Fibroblast of peridontal ligament (primary cell): ENCODE data around the gene SFTPB.
"Not testable (repeated sequence)": the region's sequence is repeated elsewhere in the genome, so short reads cannot be mapped to it uniquely, and the experiment has no call there.

Experiments
- DNase-seq: peaks from one replicate; pipeline ENCODE4 v3.0.0-alpha.2; 2010; ENCODE audit errors: extremely low read depth

The SFTPB gene

DNA sequence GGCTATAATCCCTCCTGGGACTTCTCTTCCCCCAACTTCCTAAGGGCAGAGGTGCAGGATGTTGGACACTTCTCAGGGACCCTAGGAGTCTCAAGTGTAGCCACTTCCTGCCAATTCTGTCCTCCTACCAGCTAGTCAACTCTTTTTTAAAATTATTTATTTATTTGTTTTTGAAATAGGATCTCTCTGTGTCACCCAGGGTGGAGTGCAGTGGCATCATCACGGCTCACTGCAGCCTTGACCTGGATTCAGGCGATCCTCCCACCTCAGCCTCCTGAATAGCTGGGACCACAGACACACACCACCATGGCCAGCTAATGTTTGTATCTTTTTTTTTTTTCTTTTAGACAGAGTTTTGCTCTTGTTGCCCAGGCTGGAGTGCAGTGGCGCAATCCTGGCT lies 11.5 kb downstream of the SFTPB start:
- DNase-seq: no peak

DNA sequence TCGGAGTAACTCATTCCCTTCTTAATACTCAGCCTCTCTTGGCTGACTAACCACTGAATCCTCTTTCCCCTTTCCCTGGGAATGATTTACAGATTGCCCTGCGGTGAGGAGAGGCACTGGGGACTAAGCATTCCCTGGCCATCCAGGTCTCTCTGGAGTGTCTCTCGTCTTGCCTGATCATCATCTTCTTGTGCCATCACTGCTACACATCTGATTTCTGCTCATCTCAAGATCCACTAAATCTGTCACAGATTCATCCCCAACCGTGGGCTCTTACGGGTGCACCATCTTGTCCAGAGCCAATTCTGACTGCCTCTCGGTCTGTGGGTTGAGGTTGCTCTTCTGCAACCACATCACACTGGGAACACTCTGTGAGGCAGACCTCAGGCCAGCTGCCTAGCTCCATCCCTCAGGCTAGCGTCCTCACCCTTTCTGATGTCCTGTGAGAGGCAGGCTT lies 12.0 kb downstream of the SFTPB start:
- peak; percentile 80 for DNase-seq

DNA sequence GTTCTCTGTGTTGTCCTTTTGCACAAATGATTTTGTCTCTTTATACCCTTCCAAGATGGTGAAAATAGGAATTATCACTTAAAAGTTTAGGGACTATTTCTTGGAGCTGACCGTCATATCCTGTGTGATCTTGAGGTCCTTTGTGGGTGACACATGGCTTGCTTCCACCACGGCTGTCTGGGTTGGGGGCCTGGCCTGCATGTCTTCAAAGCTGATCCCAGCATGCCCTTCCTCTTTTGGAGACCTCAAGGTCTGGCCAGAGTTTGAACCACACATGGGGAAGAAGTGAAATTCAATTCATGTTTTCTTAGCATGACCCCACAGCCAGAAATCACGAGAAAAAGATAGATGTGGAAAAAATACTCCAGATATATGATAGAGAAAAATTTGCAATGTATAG lies 14.0 kb downstream of the SFTPB start:
- DNase-seq: no peak

DNA sequence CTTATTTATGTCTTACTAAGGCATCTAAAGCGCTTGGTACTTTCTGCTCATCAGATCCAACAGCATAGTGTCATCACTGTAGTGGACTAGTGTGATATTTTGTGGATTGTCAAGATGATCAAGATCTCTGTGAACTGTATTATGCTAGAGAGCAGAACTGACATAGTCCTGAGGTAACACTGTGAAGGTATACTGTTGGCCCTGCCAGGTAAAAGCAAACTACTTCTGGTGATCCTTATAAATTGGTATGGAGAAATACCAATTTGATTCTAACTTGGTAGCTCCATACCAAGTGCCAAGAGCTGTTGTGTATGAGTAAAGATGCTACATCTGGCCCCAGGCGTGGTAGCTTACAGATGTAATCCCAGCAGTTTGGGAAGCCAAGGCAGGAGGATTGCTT lies 15.9 kb downstream of the SFTPB start:
- no peak for DNase-seq

DNA sequence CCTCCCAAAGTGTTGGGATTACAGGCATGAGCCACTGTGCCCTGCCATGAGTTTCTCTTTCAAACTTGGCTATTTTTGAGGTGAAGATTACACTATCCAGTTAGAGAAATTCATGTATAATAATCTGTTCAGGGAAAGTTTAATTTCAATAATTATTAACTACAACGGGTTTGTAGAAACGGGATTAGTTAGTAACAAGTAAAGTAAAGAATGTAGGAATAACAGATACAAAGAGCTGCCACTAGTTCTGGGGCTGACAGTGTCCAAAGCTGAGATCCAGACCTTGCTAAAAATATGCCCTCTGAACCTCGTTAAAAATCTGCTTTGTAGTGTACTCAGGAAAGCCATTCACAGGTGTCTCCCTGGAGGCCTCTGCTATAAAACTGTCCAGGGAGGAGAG lies 16.9 kb downstream of the SFTPB start:
- DNase-seq: no peak

DNA sequence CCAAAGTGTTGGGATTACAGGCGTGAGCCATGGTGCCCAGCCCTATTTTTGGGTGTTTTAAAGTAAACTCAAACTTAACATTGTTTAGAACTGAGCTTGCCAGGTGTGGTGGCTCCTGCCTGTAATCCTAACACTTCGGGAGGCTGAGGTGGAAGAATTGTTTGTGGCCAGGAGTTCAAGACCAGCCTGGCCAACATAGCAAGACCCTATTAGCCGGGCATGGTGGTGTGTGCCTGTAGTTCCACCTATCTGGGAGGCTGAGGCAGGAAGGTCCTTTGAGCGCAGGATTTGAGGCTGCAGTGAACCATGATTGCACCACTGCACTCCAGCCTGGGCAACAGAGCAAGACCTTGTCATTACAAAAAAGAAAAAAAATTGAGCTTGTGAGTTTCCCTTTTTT lies 17.5 kb downstream of the SFTPB start:
- DNase-seq: no peak

DNA sequence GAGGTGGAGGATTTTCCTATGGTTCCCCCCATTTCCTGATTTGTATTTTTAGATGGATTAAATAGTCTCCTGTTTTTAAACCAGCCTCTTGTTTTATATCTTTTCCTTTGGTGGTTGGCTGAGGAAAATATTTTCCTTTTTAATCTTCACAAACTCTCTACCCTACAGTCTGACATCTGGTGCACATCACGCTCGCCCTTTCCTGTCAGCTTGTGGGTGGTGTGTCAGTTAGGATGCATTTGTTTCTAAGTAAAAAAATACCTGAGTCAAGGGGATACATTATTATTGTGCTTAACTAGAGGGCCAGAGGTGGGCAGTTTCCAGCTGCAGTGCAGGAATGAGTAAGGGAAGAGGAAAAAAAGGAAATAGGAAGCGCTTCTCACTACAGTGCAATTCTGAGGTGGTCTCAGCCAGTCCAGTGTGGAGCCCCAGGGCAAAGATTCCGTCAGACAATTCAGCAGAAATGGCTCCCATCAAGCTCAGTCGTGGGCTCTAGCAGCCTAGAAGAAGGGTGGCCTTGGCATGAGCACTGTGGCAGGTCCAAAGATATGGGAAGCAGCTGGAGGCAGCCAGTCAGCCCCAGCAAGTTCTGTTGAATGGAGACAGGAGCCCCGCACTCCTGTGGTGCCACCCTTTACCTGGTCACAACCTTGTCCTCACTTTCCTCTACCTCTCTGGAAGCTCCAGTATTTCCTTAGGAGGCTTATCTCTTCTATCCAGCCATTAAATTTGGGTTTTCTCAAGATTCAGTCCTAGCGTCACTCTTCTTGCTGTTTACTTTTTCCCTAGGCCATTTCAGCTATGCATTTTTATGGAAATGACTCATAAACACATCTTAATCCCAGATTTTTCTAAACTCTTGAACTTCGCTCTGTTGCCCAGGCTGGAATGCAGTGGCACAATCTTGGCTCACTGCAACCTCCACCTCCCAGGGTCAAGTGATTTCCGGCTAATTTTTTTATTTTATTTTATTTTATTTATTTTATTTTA lies 18.5 kb downstream of the SFTPB start:
- peak; percentile 84 for DNase-seq

DNA sequence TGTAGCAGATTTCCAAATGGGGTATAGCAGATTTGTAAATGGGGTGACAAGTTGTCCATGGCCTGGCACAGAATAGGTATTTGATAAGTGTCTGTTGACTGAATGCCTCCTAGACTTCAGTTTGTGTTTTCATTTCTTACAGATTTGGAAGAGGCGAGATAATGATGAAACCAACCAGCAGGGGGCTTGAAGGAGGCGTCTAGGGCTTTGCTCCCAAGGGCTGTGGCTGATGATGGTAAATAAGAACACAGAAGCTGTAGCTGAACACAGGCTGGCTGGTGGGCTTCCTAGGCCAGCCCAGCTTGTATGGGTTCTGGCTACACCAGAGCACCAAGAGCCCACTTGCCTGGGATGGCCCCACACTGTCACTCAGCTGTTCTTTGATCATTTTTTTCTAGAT lies 19.4 kb downstream of the SFTPB start:
- DNase-seq: peak; percentile 73

DNA sequence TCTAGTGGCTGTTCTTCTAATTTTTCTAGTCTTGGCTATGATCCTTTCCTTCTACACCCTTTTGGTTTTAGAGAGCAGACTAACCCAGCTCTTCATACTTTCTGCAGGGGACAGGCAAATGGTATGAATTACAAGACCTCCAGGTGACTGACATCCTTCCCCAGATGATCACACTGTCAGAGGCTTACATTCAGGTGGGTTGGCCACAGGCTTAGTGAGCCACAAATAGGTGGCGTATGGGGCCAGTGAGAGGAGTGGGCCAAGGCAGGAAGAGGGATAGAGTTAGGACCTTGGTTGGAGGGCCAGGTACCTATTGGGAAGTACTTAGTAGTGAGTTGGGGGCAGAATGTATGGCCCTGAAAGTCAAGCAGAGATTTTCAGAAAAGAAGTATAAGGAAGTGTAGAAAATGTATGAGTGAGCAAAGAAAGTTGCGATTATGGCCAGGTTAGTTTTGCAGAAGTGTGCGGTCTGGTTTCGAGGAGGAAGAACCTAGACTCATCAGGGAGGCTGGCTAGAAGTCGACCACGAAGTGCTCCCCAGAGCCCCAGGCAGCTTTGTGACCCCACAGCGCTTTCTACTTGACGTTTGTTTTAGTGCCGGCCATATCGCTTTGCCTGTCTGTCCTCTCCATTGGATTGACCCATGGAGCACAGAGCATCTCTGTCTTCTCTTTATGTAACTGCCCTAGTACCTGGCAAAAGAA lies 20.0 kb downstream of the SFTPB start:
- DNase-seq: no peak

DNA sequence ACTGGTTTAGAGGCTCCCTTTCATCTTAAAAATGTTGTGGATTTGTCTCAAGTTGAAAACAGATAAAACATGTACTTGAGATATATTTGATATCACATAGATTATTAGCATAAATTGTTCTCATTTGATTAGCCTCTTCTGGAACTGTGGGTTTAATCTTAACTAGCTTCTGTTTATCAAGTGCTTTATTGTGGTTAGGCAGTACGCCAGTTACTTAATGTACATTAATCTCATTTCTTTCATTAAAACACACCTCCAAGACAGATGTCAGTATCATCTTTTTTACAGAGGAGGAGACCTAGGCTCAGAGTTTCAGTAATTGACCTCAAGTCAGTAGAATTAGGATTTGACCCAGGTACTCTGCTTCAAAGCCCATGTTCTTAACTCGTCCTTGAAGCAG lies 21.8 kb downstream of the SFTPB start:
- DNase-seq: no peak

DNA sequence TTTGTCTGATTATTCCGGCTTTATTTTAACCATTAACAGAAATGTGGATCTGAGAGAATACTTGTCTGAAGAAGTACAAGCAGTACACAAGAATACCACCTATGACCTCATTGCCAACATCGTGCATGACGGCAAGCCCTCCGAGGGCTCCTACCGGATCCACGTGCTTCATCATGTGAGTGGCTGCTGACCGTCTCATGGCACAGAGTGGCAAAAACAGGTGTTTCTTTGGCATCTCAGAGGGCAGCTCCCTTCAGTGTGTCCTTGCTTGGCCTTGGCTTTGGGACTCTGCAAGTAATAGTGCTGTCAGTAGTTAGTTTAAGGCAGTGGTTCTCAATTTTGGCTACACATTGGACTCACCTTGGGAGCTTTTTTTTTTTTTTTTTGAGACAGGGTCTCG lies 23.1 kb downstream of the SFTPB start:
- no peak for DNase-seq

DNA sequence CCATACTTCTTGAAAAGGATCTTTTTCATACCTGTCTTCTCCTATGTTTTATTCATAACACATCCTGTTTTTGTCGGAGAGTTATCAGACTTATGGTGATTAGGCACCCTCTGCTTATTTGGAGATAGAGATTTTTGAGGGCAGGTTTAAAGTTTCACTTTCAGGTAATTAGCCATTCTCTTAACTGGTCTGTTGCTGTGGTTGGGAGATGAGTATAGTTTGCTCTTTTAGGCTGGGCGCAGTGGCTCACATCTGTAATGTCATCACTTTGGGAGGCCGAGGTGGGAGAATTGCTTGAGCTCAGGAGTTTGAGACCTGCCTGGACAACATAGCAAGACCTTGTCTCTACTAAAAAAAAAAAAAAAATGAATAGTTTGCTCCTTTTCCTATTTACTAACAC lies 25.3 kb downstream of the SFTPB start:
- no peak for DNase-seq

DNA sequence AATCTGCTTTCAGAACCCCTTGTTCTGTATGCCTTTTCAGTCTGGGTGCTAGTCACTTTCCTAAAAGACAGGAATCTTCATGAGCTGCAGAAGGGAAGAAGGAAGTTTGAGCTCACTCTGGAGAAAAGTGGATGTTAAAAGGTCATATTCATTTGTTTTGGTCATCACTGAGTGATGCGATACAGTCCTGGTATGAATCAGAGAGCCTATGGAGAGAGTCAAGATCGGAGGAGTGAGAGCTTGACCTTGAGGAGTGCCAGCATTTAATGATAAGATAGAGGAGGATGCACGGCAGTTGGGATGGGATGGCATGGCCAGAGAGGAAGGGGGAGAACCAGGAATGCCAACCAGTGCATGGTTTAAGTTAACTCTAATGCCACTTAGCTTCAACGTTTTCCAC lies 32.4 kb downstream of the SFTPB start:
- DNase-seq: no peak

DNA sequence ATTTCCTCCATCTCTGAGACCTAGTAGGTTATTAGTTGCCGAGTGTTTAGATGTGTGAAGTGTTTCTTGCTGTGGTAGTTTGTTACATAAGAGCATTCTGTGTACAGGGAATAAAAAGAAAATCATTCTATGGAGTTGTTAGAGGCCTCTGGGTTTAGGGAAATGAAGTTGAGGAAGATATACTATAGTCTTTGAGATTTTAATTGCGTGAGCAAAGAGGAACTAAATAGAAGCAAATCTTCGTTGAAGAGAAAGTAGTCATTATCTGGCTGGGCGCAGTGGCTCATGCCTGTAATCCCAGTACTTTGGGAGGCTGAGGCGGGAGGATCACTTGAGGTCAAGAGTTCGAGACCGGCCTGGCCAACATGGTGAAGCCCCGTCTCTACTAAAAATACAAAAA lies 33.0 kb downstream of the SFTPB start:
- DNase-seq: no peak

DNA sequence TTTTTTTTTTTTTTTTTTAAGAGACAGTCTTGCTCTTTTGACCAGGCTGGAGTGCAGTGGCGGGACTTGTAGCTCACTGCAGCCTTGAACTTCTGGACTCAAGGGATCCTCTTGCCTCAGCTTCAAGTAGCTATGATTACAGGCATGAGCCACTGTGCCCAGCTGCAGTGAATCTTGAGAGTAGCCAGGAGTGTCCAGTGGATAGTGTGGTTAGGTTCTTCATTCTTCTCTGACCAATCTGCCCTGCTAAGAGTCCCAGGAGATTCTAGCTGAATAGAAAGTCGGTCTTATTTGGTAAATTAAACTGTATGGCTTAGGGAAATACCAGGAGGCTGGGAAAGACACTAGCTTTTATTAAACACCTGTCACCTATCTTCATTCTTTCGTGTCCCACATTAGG lies 36.7 kb downstream of the SFTPB start:
- DNase-seq: peak; percentile 59

DNA sequence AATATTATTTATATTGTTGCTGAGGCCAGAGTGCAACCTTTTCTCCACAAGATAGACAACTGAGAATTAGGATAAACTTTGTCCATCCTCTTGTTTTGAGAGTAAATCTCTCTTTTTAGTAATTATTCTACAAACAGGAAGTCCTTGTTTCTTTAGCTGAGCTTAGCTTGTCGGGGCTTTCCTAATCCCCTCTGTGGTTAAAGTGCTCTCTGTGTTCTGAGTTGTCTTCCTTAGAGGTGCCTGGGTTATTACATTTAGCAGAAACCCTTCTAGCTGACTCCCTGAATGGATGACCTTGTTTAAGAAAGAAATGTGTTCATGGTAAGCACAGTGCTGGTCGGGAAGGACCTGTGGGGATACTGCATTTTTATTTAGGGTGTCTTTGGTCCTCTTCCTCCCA lies 39.3 kb downstream of the SFTPB start:
- no peak for DNase-seq

DNA sequence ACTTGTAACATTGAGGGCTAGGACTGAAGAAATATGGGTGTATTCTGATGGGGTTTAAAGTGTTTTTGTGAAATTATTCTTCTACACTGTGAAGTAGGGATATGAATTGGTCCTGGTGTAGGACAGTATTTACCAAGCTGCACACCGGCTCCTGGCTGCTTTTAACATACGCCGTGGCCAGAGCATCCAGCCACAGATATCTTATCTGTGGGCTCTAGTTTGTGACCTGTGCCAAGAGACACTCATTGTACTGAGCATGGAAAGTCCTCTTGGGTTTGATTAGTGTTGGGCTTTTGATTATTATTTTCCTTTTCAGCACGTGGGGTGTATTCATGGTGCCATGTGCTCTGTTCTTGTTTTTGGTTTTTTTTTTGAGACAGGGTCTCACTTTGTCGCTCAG lies 44.0 kb downstream of the SFTPB start:
- no peak for DNase-seq

DNA sequence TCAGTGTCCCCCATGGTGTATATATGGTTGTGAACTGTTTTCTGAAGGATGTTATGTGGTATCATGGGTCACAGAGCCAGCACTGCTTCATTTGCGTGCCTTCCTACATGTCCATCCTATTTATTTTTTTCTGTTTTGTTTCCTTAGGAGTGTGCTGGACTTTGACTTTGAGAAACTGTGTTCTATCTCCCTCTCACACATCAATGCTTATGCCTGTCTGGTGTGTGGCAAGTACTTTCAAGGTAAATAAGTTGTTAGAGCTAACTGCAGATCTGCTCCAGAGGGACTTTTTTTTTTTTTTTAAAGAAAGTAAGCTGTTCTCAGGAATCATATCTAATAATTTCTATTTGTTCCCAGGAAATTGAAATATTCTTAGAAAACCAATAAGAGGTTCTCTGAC lies 46.7 kb downstream of the SFTPB start:
- no peak for DNase-seq

DNA sequence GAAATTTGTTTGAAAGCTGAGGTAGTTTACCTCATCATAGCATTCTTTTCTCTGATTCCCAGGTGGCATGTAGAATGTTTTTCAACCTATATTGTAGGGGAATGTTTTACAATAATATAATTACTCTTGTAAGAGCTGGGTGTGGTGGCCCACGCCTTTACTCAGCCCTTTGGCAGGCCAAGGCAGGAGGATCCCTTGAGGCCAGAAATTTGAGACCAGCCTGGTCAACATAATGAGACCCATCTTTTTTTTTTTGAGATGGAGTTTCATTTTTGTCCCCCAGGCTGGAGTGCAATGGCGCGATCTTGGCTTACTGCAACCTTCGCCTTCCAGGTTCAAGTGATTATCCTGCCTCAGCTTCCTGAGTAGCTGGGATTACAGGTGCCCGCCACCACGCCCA lies 48.4 kb downstream of the SFTPB start:
- peak; percentile 35 for DNase-seq

DNA sequence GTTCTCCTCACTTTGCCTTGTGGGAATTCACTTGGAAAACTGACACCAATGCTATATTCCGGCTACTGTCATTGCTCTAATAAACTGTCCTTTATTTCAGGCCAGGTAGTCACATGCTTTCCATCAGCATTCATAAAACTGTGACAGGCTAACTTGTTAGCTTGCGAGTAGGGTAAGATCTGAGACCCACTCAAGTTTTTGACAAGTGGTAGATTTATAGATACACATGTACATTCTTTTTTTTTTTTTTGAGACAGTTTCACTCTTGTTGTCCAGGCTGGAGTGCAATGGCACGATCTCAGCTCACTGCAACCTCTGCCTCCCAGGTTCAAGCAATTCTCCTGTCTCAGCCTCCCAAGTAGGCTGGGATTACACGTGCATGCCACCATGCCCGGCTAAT lies 50.3 kb downstream of the SFTPB start:
- not testable (repeated sequence) for DNase-seq

DNA sequence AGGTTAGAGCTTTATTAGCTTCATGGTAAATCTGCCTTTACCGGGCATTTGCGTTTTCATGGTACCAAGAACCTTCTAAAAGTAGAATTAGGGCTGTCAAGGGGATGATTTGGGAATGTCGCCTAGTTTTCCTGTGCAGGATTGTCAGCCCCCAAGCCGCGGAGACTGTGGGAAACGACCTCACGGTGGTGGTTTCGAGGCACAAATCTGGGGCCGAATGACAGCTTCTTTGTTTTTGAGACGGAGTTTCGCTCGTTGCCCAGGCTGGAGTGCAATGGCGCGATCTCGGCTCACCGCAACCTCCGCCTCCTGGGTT lies 52.6 kb downstream of the SFTPB start:
- DNase-seq: no peak

DNA sequence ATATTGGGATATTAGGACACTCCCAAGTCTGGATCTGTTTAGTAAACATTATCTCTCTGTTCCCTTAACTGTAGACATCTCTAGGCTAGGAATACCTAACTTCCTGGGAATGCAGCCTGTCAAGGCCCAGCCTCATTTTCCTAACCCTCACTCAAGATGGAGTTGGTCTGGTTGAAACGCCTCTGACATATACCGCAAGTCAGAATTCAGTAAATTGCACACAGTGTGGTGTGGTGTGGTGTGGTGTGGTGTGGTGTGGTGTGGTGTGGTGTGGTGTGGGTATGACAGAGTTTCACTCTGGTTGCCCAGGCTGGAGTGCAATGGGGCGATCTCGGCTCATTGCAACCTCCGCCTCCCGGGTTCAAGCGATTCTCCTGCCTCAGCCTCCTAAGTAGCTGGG lies 53.2 kb downstream of the SFTPB start:
- DNase-seq: not testable (repeated sequence)
